ENCODE data around the gene LCE5A. TPM values are rescaled to one million over a fixed set of nuclear protein-coding genes. Genes with fewer than 3 reads are reported as not detected.

Gene LCE5A
- total RNA-seq, 1 donor from 2014 or later: not detected

DNA sequence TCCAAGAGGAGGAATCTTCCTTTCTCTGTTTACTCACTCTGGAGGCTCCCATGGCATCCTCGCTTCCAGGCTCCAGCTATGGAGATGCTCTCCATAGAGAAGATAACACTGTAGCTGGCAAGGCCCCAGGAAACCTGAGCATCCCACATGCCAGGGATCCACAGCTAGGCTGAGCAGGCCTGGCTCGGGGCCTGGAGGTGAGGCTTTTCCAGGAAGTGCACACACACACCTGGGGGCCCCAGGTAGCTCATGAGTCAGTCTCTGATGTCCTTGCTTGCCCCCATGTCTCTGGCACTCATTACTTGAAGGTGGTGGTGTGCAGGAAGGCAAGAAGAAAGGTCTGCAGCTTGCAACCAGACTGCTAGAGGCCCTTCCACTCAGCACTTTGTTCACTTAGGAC is 5.5 kb upstream of the LCE5A start:
- Mint-ChIP-seq H3K4me3 (ENCODE audit: unreplicated experiment) (no peak overlapping the region), H3K36me3 (ENCODE audit: low read depth, unreplicated experiment) (no peaks in the 10 kb centered on the region), H3K27ac (ENCODE audit: unreplicated experiment) (no peak overlapping the region), H3K27me3 (ENCODE audit: unreplicated experiment) (no peaks in the 10 kb centered on the region), H3K4me1 (ENCODE audit: unreplicated experiment) (no peaks in the 10 kb centered on the region), H3K9me3 (ENCODE audit: unreplicated experiment) (no peaks in the 10 kb centered on the region)
- TF ChIP-seq, protein P1, sequence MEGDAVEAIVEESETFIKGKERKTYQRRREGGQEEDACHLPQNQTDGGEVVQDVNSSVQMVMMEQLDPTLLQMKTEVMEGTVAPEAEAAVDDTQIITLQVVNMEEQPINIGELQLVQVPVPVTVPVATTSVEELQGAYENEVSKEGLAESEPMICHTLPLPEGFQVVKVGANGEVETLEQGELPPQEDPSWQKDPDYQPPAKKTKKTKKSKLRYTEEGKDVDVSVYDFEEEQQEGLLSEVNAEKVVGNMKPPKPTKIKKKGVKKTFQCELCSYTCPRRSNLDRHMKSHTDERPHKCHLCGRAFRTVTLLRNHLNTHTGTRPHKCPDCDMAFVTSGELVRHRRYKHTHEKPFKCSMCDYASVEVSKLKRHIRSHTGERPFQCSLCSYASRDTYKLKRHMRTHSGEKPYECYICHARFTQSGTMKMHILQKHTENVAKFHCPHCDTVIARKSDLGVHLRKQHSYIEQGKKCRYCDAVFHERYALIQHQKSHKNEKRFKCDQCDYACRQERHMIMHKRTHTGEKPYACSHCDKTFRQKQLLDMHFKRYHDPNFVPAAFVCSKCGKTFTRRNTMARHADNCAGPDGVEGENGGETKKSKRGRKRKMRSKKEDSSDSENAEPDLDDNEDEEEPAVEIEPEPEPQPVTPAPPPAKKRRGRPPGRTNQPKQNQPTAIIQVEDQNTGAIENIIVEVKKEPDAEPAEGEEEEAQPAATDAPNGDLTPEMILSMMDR (IDR thresholded peaks at IDR 0.05; ENCODE audit: unreplicated experiment): no peak
- no peak for DNase-seq (ENCODE audit: low spot score)

DNA sequence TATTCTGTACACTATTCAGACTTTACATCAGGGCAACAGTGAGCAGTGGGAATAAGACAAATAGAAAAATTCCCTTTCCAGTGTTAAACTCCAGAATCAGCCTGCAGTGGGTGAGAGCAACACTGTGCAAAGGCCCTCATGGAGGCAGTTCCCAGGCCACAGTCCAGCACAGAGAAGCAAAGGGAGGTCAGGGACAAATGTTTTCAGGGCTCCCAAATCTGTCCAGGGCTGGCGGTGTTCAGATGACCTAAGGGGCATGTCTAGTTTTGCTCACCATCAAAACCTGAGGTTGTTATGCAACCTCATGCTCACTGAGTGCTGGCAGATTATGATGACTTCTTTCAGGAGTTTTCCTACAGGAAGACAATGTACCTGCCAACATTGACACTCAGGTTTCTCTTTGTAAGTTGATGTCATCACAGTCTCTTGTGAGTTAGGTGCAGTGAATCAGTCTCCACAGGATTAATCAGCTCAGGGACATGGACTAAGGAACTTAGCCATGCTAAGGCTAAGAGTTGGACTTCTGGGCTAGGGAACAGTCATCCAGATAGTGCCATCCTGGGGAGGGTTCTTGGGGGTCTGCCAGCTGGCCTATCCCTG is 3.6 kb upstream of the LCE5A start:
- Mint-ChIP-seq H3K27ac (ENCODE audit: unreplicated experiment) (no peak overlapping the region), H3K4me3 (ENCODE audit: unreplicated experiment) (no peak overlapping the region), H3K27me3 (ENCODE audit: unreplicated experiment) (no peaks in the 10 kb centered on the region), H3K9me3 (ENCODE audit: unreplicated experiment) (no peaks in the 10 kb centered on the region), H3K4me1 (ENCODE audit: unreplicated experiment) (no peaks in the 10 kb centered on the region), H3K36me3 (ENCODE audit: low read depth, unreplicated experiment) (no peaks in the 10 kb centered on the region)
- DNase-seq (ENCODE audit: low spot score): no peak
- TF ChIP-seq, protein P1 (IDR thresholded peaks at IDR 0.05; ENCODE audit: unreplicated experiment): no peak

DNA sequence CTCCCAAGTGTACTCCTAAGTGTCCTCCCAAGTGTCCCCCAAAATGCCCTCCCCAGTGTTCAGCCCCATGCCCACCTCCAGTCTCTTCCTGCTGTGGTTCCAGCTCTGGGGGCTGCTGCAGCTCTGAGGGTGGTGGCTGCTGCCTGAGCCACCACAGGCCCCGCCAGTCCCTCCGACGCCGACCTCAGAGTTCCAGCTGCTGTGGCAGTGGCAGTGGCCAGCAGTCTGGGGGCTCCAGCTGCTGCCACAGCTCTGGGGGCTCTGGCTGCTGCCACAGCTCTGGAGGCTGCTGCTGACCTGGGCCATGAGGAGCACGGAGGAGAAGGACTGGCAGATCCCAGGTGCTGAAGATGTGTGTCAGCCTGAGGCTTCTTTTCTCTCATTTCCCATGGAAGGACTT is 993 bp downstream of the LCE5A start:
- Mint-ChIP-seq H3K9me3 (ENCODE audit: unreplicated experiment) (no peaks in the 10 kb centered on the region), H3K27ac (ENCODE audit: unreplicated experiment) (no peak overlapping the region), H3K4me1 (ENCODE audit: unreplicated experiment) (peaks cover 5% of the 10 kb centered on the region), H3K27me3 (ENCODE audit: unreplicated experiment) (peaks cover 11% of the 10 kb centered on the region), H3K4me3 (ENCODE audit: unreplicated experiment) (no peak overlapping the region), H3K36me3 (ENCODE audit: low read depth, unreplicated experiment) (no peaks in the 10 kb centered on the region)
- DNase-seq (ENCODE audit: low spot score): no peak
- TF ChIP-seq, protein P1 (IDR thresholded peaks at IDR 0.05; ENCODE audit: unreplicated experiment): no peak

DNA sequence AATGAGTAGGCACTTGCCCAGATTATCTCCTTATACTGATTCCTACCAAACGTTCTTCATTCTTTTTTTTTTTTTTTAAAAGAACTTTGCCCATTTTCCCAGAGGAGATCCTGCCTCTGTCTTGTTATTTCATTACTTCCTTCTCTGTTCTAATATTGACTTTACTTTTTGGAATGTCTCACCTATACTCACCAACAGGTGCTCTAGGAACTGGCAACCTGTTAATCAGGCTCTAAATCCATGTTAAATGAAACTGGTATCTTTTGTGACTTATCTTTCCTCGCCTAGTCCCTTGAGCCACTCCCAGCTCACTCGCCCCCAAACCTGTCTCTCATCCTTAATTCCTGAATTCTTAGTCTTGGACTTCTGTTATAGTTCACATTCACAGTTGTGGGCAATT is 2.5 kb downstream of the LCE5A start:
- Mint-ChIP-seq H3K27me3 (ENCODE audit: unreplicated experiment) (peaks cover 11% of the 10 kb centered on the region), H3K27ac (ENCODE audit: unreplicated experiment) (no peak overlapping the region), H3K36me3 (ENCODE audit: low read depth, unreplicated experiment) (no peaks in the 10 kb centered on the region), H3K4me3 (ENCODE audit: unreplicated experiment) (no peak overlapping the region), H3K4me1 (ENCODE audit: unreplicated experiment) (peaks cover 5% of the 10 kb centered on the region), H3K9me3 (ENCODE audit: unreplicated experiment) (no peaks in the 10 kb centered on the region)
- TF ChIP-seq, protein P1 (IDR thresholded peaks at IDR 0.05; ENCODE audit: unreplicated experiment): no peak
- DNase-seq (ENCODE audit: low spot score): no peak

DNA sequence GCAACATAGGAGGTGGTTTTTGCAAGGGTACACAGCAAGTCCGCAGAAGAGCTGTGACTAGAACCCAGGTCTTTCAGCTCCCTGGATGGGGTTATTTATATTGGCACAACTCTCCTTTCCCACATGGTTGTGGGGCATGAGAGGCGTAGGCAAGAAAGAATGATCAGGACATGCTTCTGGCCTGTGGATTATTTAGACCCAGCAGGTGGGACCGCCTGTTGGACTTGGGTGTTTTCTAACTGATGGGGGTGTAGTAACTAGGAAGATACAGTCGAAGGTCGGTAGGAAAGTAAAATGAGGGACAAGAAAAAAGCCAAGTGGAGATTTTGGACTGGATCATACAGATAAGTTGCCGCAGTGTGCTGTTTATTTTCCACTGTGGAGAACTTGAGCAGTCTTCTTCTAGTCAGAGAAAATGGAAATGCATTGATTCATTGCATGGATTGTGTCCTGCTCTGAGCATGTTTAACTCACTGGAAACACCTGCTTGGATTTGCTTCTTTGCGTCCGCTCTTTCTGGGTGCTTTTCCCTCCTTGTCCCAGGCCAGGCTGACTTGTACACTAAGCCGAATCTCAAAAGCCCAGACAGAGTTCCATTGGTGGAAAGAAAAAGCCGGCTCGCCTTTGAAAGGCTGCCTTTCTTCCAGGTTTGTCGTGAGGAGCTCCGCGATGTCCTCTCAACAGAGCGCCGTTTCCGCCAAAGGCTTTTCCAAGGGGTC is 4.3 kb downstream of the LCE5A start:
- H3K27me3 Mint-ChIP-seq (ENCODE audit: unreplicated experiment): peaks cover 11% of the 10 kb centered on the region
- TF ChIP-seq, protein P1 (IDR thresholded peaks at IDR 0.05; ENCODE audit: unreplicated experiment): no peak
- no peak for DNase-seq (ENCODE audit: low spot score)
- no peak overlapping the region for H3K27ac Mint-ChIP-seq (ENCODE audit: unreplicated experiment)
- H3K9me3 Mint-ChIP-seq (ENCODE audit: unreplicated experiment): no peaks in the 10 kb centered on the region
- H3K4me3 Mint-ChIP-seq (ENCODE audit: unreplicated experiment): peak overlapping the region; percentile 66
- peaks cover 5% of the 10 kb centered on the region for H3K4me1 Mint-ChIP-seq (ENCODE audit: unreplicated experiment)
- no peaks in the 10 kb centered on the region for H3K36me3 Mint-ChIP-seq (ENCODE audit: low read depth, unreplicated experiment)

Measured in endothelial cell (in vitro differentiated cells).